Osteocyte (in vitro differentiated cells): Measurements from ENCODE around the gene PRKCZ. TPM values are rescaled to one million over a fixed set of nuclear protein-coding genes. Genes with fewer than 3 reads are reported as not detected.

ENCODE experiments used
- DNase-seq: peaks from one replicate; pipeline ENCODE4 v3.0.0; 2021; ENCODE audit warnings: mixed read lengths; ENCODE audit not compliant: unreplicated experiment; ENCODE audit errors: extremely low spot score
- H3K27ac Mint-ChIP-seq: one replicate; pipeline ENCODE4 v1.8.0; 2021; ENCODE audit warnings: mild to moderate bottlenecking, mixed read lengths; ENCODE audit not compliant: unreplicated experiment
- H3K27me3 Mint-ChIP-seq: one replicate; pipeline ENCODE4 v1.8.0; 2021; ENCODE audit warnings: mixed read lengths; ENCODE audit not compliant: unreplicated experiment
- H3K36me3 Mint-ChIP-seq: one replicate; pipeline ENCODE4 v1.8.0; 2021; ENCODE audit warnings: mixed read lengths; ENCODE audit not compliant: unreplicated experiment
- H3K4me1 Mint-ChIP-seq: one replicate; pipeline ENCODE4 v1.8.0; 2021; ENCODE audit warnings: mixed read lengths; ENCODE audit not compliant: unreplicated experiment
- H3K4me3 Mint-ChIP-seq: one replicate; pipeline ENCODE4 v1.8.0; 2021; ENCODE audit warnings: mild to moderate bottlenecking, moderate library complexity, mixed read lengths; ENCODE audit not compliant: unreplicated experiment
- H3K9me3 Mint-ChIP-seq: one replicate; pipeline ENCODE4 v1.8.0; 2021; ENCODE audit warnings: mixed read lengths; ENCODE audit not compliant: unreplicated experiment
- total RNA-seq: library from RNA; stranded (reverse); gene quantifications from 2 replicates; pipeline ENCODE4 v1.2.1, GENCODE V29; 2021
- TF ChIP-seq, protein P1 (sequence below): fragments of 200-600 bp; sonication (generic); IDR thresholded peaks from 2 replicates; pipeline ENCODE4 v1.5.0; 2021; ENCODE audit warnings: antibody characterized with exemption, mild to moderate bottlenecking, moderate library complexity

Gene PRKCZ
- total RNA-seq, 1 donor from 2014 or later, result 3.1 TPM

DNA sequence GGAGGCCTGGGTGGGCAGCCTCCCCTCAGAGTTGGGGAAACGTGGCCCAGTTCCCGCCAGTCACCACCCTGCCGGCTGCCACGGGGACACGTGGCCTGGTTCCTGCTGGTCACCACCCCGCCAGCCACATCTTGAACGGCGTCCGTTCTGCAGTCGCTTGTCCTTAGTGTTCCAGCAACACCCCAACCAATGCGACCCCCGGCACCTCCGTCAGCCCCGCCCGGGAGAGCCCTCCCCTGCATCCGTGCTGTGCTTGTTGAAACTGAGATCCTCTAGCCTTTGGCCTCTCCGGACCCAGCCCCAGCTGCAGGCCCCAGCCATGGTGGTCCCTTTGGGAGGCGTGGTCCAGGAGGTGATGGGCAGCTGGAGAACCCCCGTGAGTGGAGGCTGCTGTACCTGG, 18.7 kb downstream of the PRKCZ start:
- TF ChIP-seq, protein P1, sequence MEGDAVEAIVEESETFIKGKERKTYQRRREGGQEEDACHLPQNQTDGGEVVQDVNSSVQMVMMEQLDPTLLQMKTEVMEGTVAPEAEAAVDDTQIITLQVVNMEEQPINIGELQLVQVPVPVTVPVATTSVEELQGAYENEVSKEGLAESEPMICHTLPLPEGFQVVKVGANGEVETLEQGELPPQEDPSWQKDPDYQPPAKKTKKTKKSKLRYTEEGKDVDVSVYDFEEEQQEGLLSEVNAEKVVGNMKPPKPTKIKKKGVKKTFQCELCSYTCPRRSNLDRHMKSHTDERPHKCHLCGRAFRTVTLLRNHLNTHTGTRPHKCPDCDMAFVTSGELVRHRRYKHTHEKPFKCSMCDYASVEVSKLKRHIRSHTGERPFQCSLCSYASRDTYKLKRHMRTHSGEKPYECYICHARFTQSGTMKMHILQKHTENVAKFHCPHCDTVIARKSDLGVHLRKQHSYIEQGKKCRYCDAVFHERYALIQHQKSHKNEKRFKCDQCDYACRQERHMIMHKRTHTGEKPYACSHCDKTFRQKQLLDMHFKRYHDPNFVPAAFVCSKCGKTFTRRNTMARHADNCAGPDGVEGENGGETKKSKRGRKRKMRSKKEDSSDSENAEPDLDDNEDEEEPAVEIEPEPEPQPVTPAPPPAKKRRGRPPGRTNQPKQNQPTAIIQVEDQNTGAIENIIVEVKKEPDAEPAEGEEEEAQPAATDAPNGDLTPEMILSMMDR, result no peak
- peaks cover 1% of the 10 kb centered on the region for H3K4me1 Mint-ChIP-seq
- no peak overlapping the region for H3K27ac Mint-ChIP-seq

GRCh38 chr1:2070016-2070415, 19.8 kb downstream of the PRKCZ start:
- no peaks in the 10 kb centered on the region for H3K36me3 Mint-ChIP-seq
- no peak overlapping the region for H3K27ac Mint-ChIP-seq
- H3K9me3 Mint-ChIP-seq, result peaks cover 8% of the 10 kb centered on the region
- peaks cover 23% of the 10 kb centered on the region for H3K27me3 Mint-ChIP-seq
- no peak overlapping the region for H3K4me3 Mint-ChIP-seq
- DNase-seq, result no peak
- peaks cover 4% of the 10 kb centered on the region for H3K4me1 Mint-ChIP-seq
- TF ChIP-seq, protein P1, result no peak

More for the DNA sequence above, 18.7 kb downstream of the PRKCZ start:
- Mint-ChIP-seq H3K36me3 (no peaks in the 10 kb centered on the region), H3K9me3 (peaks cover 13% of the 10 kb centered on the region), H3K4me3 (no peak overlapping the region), H3K27me3 (peaks cover 14% of the 10 kb centered on the region)
- no peak for DNase-seq

DNA sequence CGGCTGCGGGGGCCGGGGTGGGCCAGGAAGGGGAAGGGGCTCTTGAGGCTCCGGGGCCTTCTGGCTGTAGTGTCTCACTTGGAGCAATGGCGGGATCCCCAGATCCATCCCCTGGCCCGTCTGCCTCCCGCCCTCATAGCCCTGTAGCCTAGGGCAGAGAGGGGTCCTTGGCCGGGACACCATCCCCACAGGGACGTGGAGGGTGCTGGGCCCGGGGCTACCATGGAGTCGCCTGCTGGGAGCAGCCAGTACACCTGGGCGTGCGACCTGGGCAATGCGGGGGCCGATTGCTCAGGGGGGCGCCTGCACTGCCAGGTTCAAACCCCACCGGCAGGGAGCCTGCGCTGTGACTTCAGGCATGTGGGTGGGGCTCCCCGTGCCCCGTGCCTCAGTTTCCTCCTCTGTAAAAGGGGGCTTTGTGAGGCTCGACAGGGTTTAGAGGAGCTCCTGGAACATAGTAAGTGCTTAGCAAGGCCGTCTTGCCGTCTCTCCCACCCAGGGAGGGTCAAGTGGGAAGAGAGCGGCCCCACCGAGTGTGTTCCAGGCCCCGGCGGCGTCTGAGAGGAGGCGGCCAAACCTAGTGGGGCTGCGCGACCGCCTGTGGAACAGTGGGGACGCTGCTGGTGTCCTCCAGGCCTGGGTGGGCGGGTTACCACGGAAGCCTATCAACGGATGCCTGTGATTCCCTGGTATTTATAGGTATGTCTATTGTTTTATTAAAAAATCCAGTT, 20.8 kb downstream of the PRKCZ start:
- H3K4me1 Mint-ChIP-seq, result peaks cover 4% of the 10 kb centered on the region
- no peak overlapping the region for H3K4me3 Mint-ChIP-seq
- H3K36me3 Mint-ChIP-seq, result no peaks in the 10 kb centered on the region
- no peak overlapping the region for H3K27ac Mint-ChIP-seq
- H3K9me3 Mint-ChIP-seq, result peaks cover 3% of the 10 kb centered on the region
- peaks cover 22% of the 10 kb centered on the region for H3K27me3 Mint-ChIP-seq
- TF ChIP-seq, protein P1, result no peak
- no peak for DNase-seq

GRCh38 chr1:2072109-2072806, 22.0 kb downstream of the PRKCZ start:
- Mint-ChIP-seq H3K36me3 (no peaks in the 10 kb centered on the region), H3K27ac (no peak overlapping the region), H3K4me1 (peaks cover 4% of the 10 kb centered on the region), H3K4me3 (no peak overlapping the region), H3K27me3 (peaks cover 17% of the 10 kb centered on the region), H3K9me3 (no peaks in the 10 kb centered on the region)
- TF ChIP-seq, protein P1, result no peak
- DNase-seq, result no peak

GRCh38 chr1:2072891-2073290, 22.7 kb downstream of the PRKCZ start:
- Mint-ChIP-seq H3K4me3 (no peak overlapping the region), H3K9me3 (peaks cover 4% of the 10 kb centered on the region), H3K27me3 (peaks cover 17% of the 10 kb centered on the region), H3K27ac (no peak overlapping the region), H3K36me3 (no peaks in the 10 kb centered on the region), H3K4me1 (peaks cover 4% of the 10 kb centered on the region)
- TF ChIP-seq, protein P1, result no peak
- DNase-seq, result no peak
